IMR-90 (cell line): ENCODE results near the gene FMC1. TPM values are rescaled to one million over a fixed set of nuclear protein-coding genes. Genes with fewer than 3 reads are reported as not detected.

Source experiments
- ATAC-seq: fragments of 200-7000 bp; cut with Tn5 transposase; 2 replicates; pipeline ENCODE4 v1.9.1; 2020; ENCODE audit warnings: low read depth, mild to moderate bottlenecking, moderate library complexity
- BruUV-seq: library from RNA; stranded (reverse); fragments of 400-500 nt; replicated peaks from 2 replicates; lab custom pipeline; 2021; lab: Mats Ljungman, UMichigan
- CTCF ChIA-PET: fragments of 300-600 bp; formaldehyde crosslinking; extraction: SDS; loops from one replicate; lab custom pipeline; 2021; ENCODE audit warnings: antibody characterized with exemption; lab: Yijun Ruan, JAX
- POLR2A ChIA-PET: fragments of 300-600 bp; sonication (Branson Sonifier 250); formaldehyde crosslinking; loops from one replicate; lab custom pipeline; 2022; ENCODE audit warnings: antibody characterized with exemption; ENCODE audit not compliant: unreplicated experiment; lab: Charles Lee
- DNase-seq: peaks from one replicate; pipeline ENCODE4 v3.0.0; 2013
- H2AFZ ChIP-seq: replicated peaks from 2 replicates; pipeline ENCODE3; 2013; ENCODE audit warnings: low read length, mild to moderate bottlenecking; ENCODE audit not compliant: poor library complexity
- H2AK5ac ChIP-seq: 2 replicates; pipeline ENCODE4 v1.6.1; 2013; ENCODE audit warnings: low read depth, low read length, inconsistent platforms
- H2AK9ac ChIP-seq: replicated peaks from 2 replicates; pipeline ENCODE3; 2013; ENCODE audit warnings: mild to moderate bottlenecking, low read depth, low read length, moderate library complexity; ENCODE audit not compliant: poor library complexity
- H2BK120ac ChIP-seq: 2 replicates; pipeline ENCODE4 v1.6.1; 2013; ENCODE audit warnings: low read depth, low read length, inconsistent platforms
- H2BK15ac ChIP-seq: 3 replicates; pipeline ENCODE4 v1.6.1; 2013; ENCODE audit warnings: low read depth, low read length, inconsistent platforms
- H2BK20ac ChIP-seq: 2 replicates; pipeline ENCODE4 v1.6.1; 2013; ENCODE audit warnings: low read depth, mild to moderate bottlenecking, inconsistent platforms, low read length, moderate library complexity
- H2BK5ac ChIP-seq: 2 replicates; pipeline ENCODE4 v1.6.1; 2013; ENCODE audit warnings: mild to moderate bottlenecking, low read depth, low read length, inconsistent platforms; ENCODE audit not compliant: poor library complexity, severe bottlenecking
- H3K14ac ChIP-seq: replicated peaks from 2 replicates; pipeline ENCODE4 v1.6.1; 2013; ENCODE audit warnings: low read depth, low read length, inconsistent platforms
- H3K18ac ChIP-seq: 2 replicates; pipeline ENCODE4 v1.6.1; 2013; ENCODE audit warnings: low read depth, low read length, control low read depth
- H3K23ac ChIP-seq: 2 replicates; pipeline ENCODE4 v1.6.1; 2013; ENCODE audit warnings: low read depth, low read length, inconsistent platforms
- H3K27ac ChIP-seq: 2 replicates; pipeline ENCODE4 v1.5.1; 2013; ENCODE audit warnings: mild to moderate bottlenecking, control low read depth, low read length; ENCODE audit not compliant: insufficient read depth
- H3K27me3 ChIP-seq: 2 replicates; pipeline ENCODE4 v1.6.1; 2013; ENCODE audit warnings: low read length; ENCODE audit not compliant: control insufficient read depth, insufficient read depth
- H3K36me3 ChIP-seq: 2 replicates; pipeline ENCODE4 v1.6.1; 2013; ENCODE audit warnings: low read length, mixed read lengths; ENCODE audit not compliant: control insufficient read depth, insufficient read depth
- H3K4ac ChIP-seq: 2 replicates; pipeline ENCODE4 v1.6.1; 2013; ENCODE audit warnings: low read depth, low read length, inconsistent platforms
- H3K4me1 ChIP-seq: 2 replicates; pipeline ENCODE4 v1.6.1; 2013; ENCODE audit warnings: low read length, mixed read lengths; ENCODE audit not compliant: control insufficient read depth, insufficient read depth
- H3K4me2 ChIP-seq: 2 replicates; pipeline ENCODE4 v1.6.1; 2013; ENCODE audit warnings: low read depth, mild to moderate bottlenecking, control low read depth, low read length, moderate library complexity
- H3K4me3 ChIP-seq: 2 replicates; pipeline ENCODE4 v1.5.1; 2013; ENCODE audit warnings: low read depth, mild to moderate bottlenecking, control low read depth, low read length, moderate library complexity; ENCODE audit not compliant: insufficient read depth
- H3K56ac ChIP-seq: 2 replicates; pipeline ENCODE4 v1.6.1; 2013; ENCODE audit warnings: low read length, inconsistent platforms; ENCODE audit not compliant: insufficient read depth; ENCODE audit errors: extremely low read depth
- H3K79me1 ChIP-seq, 2 experiments: 2 replicates each; pipeline ENCODE4 v1.6.1; 2013; ENCODE audit warnings: low read length in 2 of 2, inconsistent platforms in 1 of 2, low read depth in 1 of 2
- H3K9ac ChIP-seq: 2 replicates; pipeline ENCODE4 v1.6.1; 2013; ENCODE audit warnings: low read depth, low read length, control low read depth
- H3K9me1 ChIP-seq: 2 replicates; pipeline ENCODE4 v1.6.1; 2013; ENCODE audit warnings: low read length, inconsistent platforms; ENCODE audit not compliant: insufficient read depth
- H3K9me3 ChIP-seq: 2 replicates; pipeline ENCODE4 v1.6.1; 2013; ENCODE audit warnings: low read length; ENCODE audit not compliant: control insufficient read depth, insufficient read depth
- H4K20me1 ChIP-seq: 2 replicates; pipeline ENCODE4 v1.6.1; 2013; ENCODE audit warnings: low read length, inconsistent platforms; ENCODE audit not compliant: insufficient read depth
- H4K5ac ChIP-seq: 2 replicates; pipeline ENCODE4 v1.6.1; 2013; ENCODE audit warnings: mild to moderate bottlenecking, low read depth, low read length, control low read depth
- H4K8ac ChIP-seq, 2 experiments: 2 replicates each; pipeline ENCODE4 v1.6.1; 2013; ENCODE audit warnings: low read depth in 2 of 2, low read length in 2 of 2, control low read depth in 1 of 2, inconsistent platforms in 1 of 2
- H4K91ac ChIP-seq: 2 replicates; pipeline ENCODE4 v1.6.1; 2013; ENCODE audit warnings: low read depth, low read length, inconsistent platforms; ENCODE audit not compliant: insufficient read depth
- BHLHE40 ChIP-seq: fragments of 150-350 bp; IDR thresholded peaks from 2 replicates; pipeline ENCODE4 v1.6.1; 2016; ENCODE audit warnings: mild to moderate bottlenecking, low read depth, low read length
- CHD1 ChIP-seq: IDR thresholded peaks from 2 replicates; pipeline ENCODE4 v1.6.1; 2012; ENCODE audit warnings: low read depth, low read length, improper control_type of control experiment
- CTCF ChIP-seq: conservative IDR thresholded peaks from 2 replicates; pipeline ENCODE4 v1.5.1; 2012; ENCODE audit warnings: mild to moderate bottlenecking, low read depth, low read length, improper control_type of control experiment
- ELK1 ChIP-seq: fragments of 150-350 bp; IDR thresholded peaks from 2 replicates; pipeline ENCODE4 v1.6.1; 2016; ENCODE audit warnings: low read depth, mild to moderate bottlenecking, low read length, moderate library complexity, borderline replicate concordance
- MAFK ChIP-seq: IDR thresholded peaks from 2 replicates; pipeline ENCODE4 v1.6.1; 2012; ENCODE audit warnings: low read depth, low read length, improper control_type of control experiment
- MAZ ChIP-seq: IDR thresholded peaks from 2 replicates; pipeline ENCODE4 v1.6.1; 2012; ENCODE audit warnings: low read depth, mild to moderate bottlenecking, low read length, improper control_type of control experiment, moderate library complexity, borderline replicate concordance
- NFE2L2 ChIP-seq: fragments of 150-350 bp; IDR thresholded peaks from 2 replicates; pipeline ENCODE4 v1.6.1; 2016; ENCODE audit warnings: low read depth, mild to moderate bottlenecking, low read length
- POLR2A ChIP-seq: IDR thresholded peaks from 2 replicates; pipeline ENCODE4 v1.6.1; 2012; ENCODE audit warnings: mild to moderate bottlenecking, low read depth, low read length
- RCOR1 ChIP-seq: IDR thresholded peaks from 2 replicates; pipeline ENCODE4 v1.6.1; 2012; ENCODE audit warnings: mild to moderate bottlenecking, low read length, improper control_type of control experiment; ENCODE audit not compliant: insufficient replicate concordance
- WGBS, 2 experiments: methylation state at CpG; one replicate each; pipeline versions ENCODE4 v1.1.5 to v1.1.7; 2013; ENCODE audit warnings: missing lambda C conversion rate in 2 of 2; ENCODE audit not compliant: insufficient read length in 1 of 2; ENCODE audit errors: extremely low coverage in 2 of 2; 5-methylcytosine and 5-hydroxymethylcytosine counted together
- dilution Hi-C: fragments of 300-500 bp; cut with HindIII; formaldehyde crosslinking; loops from one replicate; pipeline ENCODE4 v1.14.3; 2018; ENCODE audit warnings: low sequenced_read_pairs; ENCODE audit not compliant: unreplicated experiment
- in situ Hi-C: fragments of 300-500 bp; cut with MboI; formaldehyde crosslinking; loops from 3 replicates; pipeline ENCODE4 v1.14.3; 2019; ENCODE audit warnings: low sequenced_read_pairs, inconsistent platforms, mixed read lengths
- intact Hi-C: fragments of 100-400 bp; cut with micrococcal nuclease; formaldehyde crosslinking; loops from 2 replicates; pipeline ENCODE4 v1.10.0; 2022
- polyA plus RNA-seq, 3 experiments: library from polyadenylated mRNA; depleted of rRNA; stranded (reverse); fragments of >200 nt; gene quantifications; 2 replicates each; pipeline ENCODE4 v1.2.3, GENCODE V29; 2012; ENCODE audit warnings: low replicate concordance in 1 of 3
- total RNA-seq: library from RNA; depleted of rRNA; stranded (reverse); fragments of >200 nt; gene quantifications from 2 replicates; pipeline ENCODE4 v1.2.3, GENCODE V29; 2012

Gene FMC1
- total and polyA plus RNA-seq, 2 of the 4 experiments (the other 2 are of a cell fraction) = 6.1 to 11.9 TPM

DNA sequence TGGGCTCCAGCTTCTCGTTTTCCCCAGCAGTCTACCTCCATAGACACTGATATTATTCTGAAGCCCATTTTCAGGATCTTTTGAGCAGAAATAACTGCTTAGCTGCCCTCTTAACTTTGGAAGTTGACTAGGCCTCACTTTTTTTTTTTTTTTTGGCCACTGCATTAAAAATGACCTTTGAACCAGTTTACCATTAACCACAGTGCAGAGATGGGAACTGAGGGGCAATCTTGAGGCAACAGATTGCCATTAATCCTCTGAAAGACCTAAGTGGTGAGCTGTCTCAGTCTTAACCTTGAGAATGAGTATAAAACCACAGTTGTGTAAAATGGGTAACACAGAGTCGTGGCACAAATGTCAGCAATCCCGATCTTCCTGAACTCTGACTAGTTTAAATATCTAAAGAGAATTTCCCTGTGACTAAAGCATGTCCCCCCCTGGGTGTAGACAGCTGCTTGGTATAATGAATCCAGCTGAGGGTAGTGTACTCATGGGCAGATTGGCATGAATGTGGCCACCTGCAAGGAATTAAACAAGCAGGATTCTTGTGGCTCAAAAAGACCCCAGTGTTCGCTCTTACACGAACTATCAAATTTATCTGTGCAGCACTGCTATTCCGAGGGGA, 46.1 kb upstream of the FMC1 start:
- no peak overlapping the region for H3K4me3 ChIP-seq
- dilution Hi-C loops (no loop called here), in situ Hi-C loops (no loop called here), intact Hi-C loops (loop anchor here (5.0 kb wide), 1 partner anchor 38 kb away; no protein-coding TSS in a partner anchor)
- ATAC-seq = no peak
- no CpG with 5 or more reads among the region's 6 CpGs for WGBS, 2 experiments
- H2BK15ac ChIP-seq = no peak overlapping the region
- CTCF ChIA-PET = interaction anchor here (0.6 kb wide), 1 partner anchor 27 kb away, joined by 4 read pairs; no protein-coding TSS in a partner anchor
- H2BK20ac ChIP-seq = no peak overlapping the region
- no peaks in the 10 kb centered on the region for H3K4me1 ChIP-seq
- no peak overlapping the region for H2AK9ac ChIP-seq
- no peak overlapping the region for H3K4me2 ChIP-seq
- no peak overlapping the region for H3K23ac ChIP-seq
- H2BK120ac ChIP-seq = no peak overlapping the region
- H3K14ac ChIP-seq = no peak overlapping the region
- TF ChIP-seq MAFK = no peak
- no peak for TF ChIP-seq CHD1
- TF ChIP-seq RCOR1 = no peak
- no peak for TF ChIP-seq POLR2A
- no peak for TF ChIP-seq NFE2L2
- TF ChIP-seq ELK1 = no peak
- no peak for TF ChIP-seq CTCF
- no peak for TF ChIP-seq BHLHE40
- no peak for TF ChIP-seq MAZ
- no peak overlapping the region for H3K9ac ChIP-seq
- H3K18ac ChIP-seq = no peak overlapping the region
- BruUV-seq = no TSS peak
- no peak overlapping the region for H4K5ac ChIP-seq
- H3K9me1 ChIP-seq = peaks cover 4% of the 10 kb centered on the region; the same call in 1 of the 2 replicates
- H3K56ac ChIP-seq = no peak overlapping the region
- POLR2A ChIA-PET = no interaction called here
- H3K27me3 ChIP-seq = no peaks in the 10 kb centered on the region
- H2AK5ac ChIP-seq = no peak overlapping the region
- H3K79me1 ChIP-seq = no peaks in the 10 kb centered on the region
- no peaks in the 10 kb centered on the region for H4K20me1 ChIP-seq
- no peak overlapping the region for H2BK5ac ChIP-seq
- H3K9me3 ChIP-seq = no peaks in the 10 kb centered on the region
- no peak overlapping the region for H3K27ac ChIP-seq
- H4K8ac ChIP-seq = no peak overlapping the region
- no peak overlapping the region for H2AFZ ChIP-seq
- H3K36me3 ChIP-seq = peaks cover 12% of the 10 kb centered on the region
- H4K91ac ChIP-seq = no peak overlapping the region
- no peak overlapping the region for H3K4ac ChIP-seq
- DNase-seq = no peak
